KBM-7 (cell line): ENCODE data around the gene ABHD16B.
"Not testable (repeated sequence)": the region's sequence is repeated elsewhere in the genome, so short reads cannot be mapped to it uniquely, and the experiment has no call there.

ENCODE experiments used
- DNase-seq: peaks from one replicate; pipeline ENCODE4 v3.0.0-alpha.2; 2015
- in situ Hi-C: fragments of 300-500 bp; cut with MboI; formaldehyde crosslinking; loops from 2 replicates; pipeline ENCODE4 v1.14.3; 2020; ENCODE audit warnings: low sequenced_read_pairs, low pct_unique_long_range_greater_than_20kb, mixed read lengths

Gene ABHD16B

GRCh38 chr20:63864978-63865640 lies 3.8 kb downstream of the ABHD16B start, which contains the start of gene TPD52L2:
TPD52L2 (plus strand) TSS chr20:63865270; CDS start chr20:63865366, 96 bp downstream.
- in situ Hi-C loops: no loop called here
- DNase-seq: peak; percentile 99

- in situ Hi-C loops, DNase-seq: not testable (repeated sequence)
Measured at GRCh38 chr20:63867042-63867441, 5.7 kb downstream of the ABHD16B start.

- no peak for DNase-seq
- in situ Hi-C loops: no loop called here
Measured at GRCh38 chr20:63868264-63868663, 7.0 kb downstream of the ABHD16B start.

GRCh38 chr20:63873477-63873971 lies 12.2 kb downstream of the ABHD16B start:
- peak; percentile 37 for DNase-seq
- in situ Hi-C loops: no loop called here

- DNase-seq, in situ Hi-C loops: not testable (repeated sequence)
Measured at GRCh38 chr20:63874241-63874640, 12.9 kb downstream of the ABHD16B start.

- in situ Hi-C loops: no loop called here
- no peak for DNase-seq
Measured at GRCh38 chr20:63876489-63877036, 15.3 kb downstream of the ABHD16B start.

GRCh38 chr20:63877755-63878470 lies 16.6 kb downstream of the ABHD16B start:
- no peak for DNase-seq
- in situ Hi-C loops: no loop called here

- in situ Hi-C loops: no loop called here
- DNase-seq: no peak
Measured at GRCh38 chr20:63878899-63879663, 17.8 kb downstream of the ABHD16B start.

- in situ Hi-C loops, DNase-seq: not testable (repeated sequence)
Measured at GRCh38 chr20:63880901-63881300, 19.6 kb downstream of the ABHD16B start.

- in situ Hi-C loops: no loop called here
- DNase-seq: no peak
Measured at GRCh38 chr20:63881451-63882226, 20.3 kb downstream of the ABHD16B start.

- in situ Hi-C loops: no loop called here
- no peak for DNase-seq
Measured at GRCh38 chr20:63882257-63883200, 21.2 kb downstream of the ABHD16B start.

GRCh38 chr20:63883201-63883593 lies 21.9 kb downstream of the ABHD16B start:
- in situ Hi-C loops: no loop called here

GRCh38 chr20:63884506-63885263 lies 23.4 kb downstream of the ABHD16B start:
- DNase-seq: no peak
- in situ Hi-C loops: no loop called here

More at GRCh38 chr20:63883201-63883593, 21.9 kb downstream of the ABHD16B start:
- DNase-seq: no peak

GRCh38 chr20:63885264-63886053 lies 24.2 kb downstream of the ABHD16B start:
- in situ Hi-C loops: no loop called here
- DNase-seq: no peak

- DNase-seq: no peak
- in situ Hi-C loops: no loop called here
Measured at GRCh38 chr20:63886054-63886419, 24.7 kb downstream of the ABHD16B start.

GRCh38 chr20:63886921-63887320 lies 25.6 kb downstream of the ABHD16B start:
- no peak for DNase-seq
- in situ Hi-C loops: no loop called here
